Measurements from ENCODE around the gene PPP1CC. TPM values are rescaled to one million over a fixed set of nuclear protein-coding genes. Genes with fewer than 3 reads are reported as not detected.

PPP1CC gene
- polyA plus RNA-seq, 1 donor, result 108 TPM

DNA sequence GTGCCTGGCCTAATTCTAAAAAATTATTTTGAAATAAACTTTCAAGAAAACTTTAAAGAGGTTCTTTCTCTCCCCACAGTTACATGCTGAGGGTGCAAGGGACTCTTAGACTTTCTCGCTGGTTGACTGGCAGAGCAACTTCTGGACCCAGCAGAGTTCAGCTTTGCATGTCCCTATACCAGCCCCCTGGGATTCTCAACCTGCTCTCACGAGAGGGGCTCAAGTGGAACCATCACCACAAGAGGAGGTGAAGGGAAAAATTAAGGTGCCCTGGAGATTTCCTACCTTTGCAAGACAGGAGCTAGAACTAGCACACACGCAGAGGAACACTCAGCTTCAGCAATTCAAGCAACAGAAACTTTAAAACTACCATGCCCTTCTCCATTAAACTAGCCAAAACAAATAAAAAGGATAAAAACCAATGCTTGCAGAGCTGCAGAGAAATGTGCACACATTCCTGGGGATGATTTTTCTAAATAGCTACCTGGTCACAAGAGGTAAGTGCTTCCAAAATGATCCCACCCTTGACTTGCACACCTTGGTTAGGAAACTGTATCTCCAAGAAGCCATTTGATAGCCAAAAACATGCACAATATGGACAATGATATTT is 56.3 kb downstream of the PPP1CC start:
- DNase-seq, result no peak

DNA sequence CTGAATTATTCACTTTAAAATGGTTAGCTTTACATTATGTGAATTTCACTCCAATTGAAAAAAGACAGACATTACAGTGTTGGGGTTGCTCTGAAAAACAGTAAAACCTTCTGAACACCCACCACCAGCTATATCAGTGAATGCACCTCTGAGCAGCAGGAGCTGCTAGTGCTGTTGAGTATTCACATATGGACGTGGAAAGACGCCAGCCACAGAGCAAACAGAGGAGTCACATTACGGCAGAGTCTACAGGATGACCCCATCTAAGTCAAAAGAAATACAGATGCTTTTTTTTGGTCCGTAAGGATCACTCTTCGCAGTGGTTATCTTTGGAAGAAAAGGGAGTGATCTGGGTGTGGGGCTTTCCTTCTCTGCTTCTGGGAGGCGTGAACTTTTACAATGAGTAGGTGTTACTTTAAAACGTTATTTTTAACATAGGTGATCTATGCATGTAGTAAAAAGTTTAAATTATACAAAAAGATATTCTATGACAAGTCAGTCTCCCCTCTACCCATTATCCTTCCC is 58.3 kb downstream of the PPP1CC start:
- no peak for DNase-seq

DNA sequence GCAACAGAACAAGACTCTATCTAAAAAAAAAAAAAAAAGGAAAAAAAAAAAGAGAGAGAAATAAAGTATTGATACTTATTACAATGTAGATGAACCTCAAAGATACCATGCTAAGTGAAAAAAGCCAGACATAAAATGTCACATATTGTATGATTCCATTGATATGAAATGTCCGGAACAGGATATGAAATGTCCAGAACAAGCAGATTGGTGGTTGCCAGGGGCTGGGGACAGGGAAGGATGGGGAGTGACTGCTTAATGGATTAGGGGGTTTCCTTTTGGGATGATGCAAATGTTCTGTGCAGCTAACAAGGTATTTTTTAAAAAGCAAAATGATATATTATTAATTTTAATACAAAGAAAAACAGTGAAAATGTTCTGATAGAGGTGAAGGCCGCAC is 58.8 kb downstream of the PPP1CC start:
- no peak for DNase-seq

GRCh38 chr12:110680032-110680431 is 62.7 kb downstream of the PPP1CC start:
- no peak for DNase-seq

GRCh38 chr12:110679201-110679600 is 63.5 kb downstream of the PPP1CC start:
- DNase-seq, result no peak

GRCh38 chr12:110677982-110678381 is 64.7 kb downstream of the PPP1CC start:
- no peak for DNase-seq

DNA sequence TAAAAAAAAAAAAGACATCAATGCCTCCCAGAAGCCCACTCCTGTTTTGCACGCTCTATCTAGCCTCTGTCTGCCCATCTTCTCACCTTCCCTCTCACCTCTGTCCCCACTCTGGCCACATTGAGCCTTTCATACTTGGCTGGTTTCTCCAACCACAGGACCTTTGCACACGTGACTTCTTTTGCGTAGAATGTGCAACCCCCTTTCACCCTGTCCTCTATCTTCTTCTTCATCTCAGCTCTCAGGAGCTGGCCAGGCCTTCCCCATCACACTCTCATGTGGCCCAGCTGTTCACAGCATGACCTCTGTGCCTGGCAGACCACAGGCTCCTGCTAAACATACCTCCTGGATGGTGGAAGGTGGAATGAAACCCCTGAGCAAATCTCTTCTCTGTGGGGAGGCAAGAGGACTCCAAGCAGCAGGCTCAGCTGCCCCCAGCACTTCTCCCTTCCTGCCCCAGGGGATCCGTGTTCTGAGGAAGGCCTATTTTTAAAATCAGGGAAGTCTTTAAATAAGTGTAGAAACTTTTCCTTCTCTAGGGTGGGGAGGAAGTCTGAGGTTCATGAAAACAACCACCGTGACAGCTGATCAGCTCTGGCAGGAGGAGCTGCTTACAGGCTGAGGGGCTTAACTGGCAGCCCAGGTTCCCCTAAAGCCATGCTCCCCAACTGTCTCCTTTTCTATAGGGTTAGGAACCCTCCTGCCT is 65.3 kb downstream of the PPP1CC start:
- DNase-seq, result no peak

- DNase-seq, result no peak
Observed at GRCh38 chr12:110676171-110676570, 66.5 kb downstream of the PPP1CC start.

GRCh38 chr12:110670161-110670701 is 72.5 kb downstream of the PPP1CC start:
- DNase-seq, result no peak

Other genes starting within 250 kb of the PPP1CC start
- 112 TPM for gene VPS29, start 240.8 kb downstream of the PPP1CC start, polyA plus RNA-seq (ENCODE audit: insufficient read length)
- 2.7 TPM for gene RAD9B, start 240.6 kb downstream of the PPP1CC start, polyA plus RNA-seq (ENCODE audit: insufficient read length)
- gene PPTC7, start 159.6 kb downstream of the PPP1CC start, polyA plus RNA-seq (ENCODE audit: insufficient read length), result 10.5 TPM
- gene TCTN1, start 128.8 kb downstream of the PPP1CC start, polyA plus RNA-seq (ENCODE audit: insufficient read length), result 21.5 TPM
- gene HVCN1, start 53.8 kb downstream of the PPP1CC start, polyA plus RNA-seq (ENCODE audit: insufficient read length), result 4.4 TPM
- gene CCDC63, start 104.1 kb upstream of the PPP1CC start, polyA plus RNA-seq (ENCODE audit: insufficient read length), result not detected
- gene MYL2, start 177.7 kb upstream of the PPP1CC start, polyA plus RNA-seq (ENCODE audit: insufficient read length), result 811 TPM

Data from hindlimb muscle (tissue), 1 donor.